GM12878 (cell line): Measurements from ENCODE around the gene PTGDR2. TPM values are rescaled to one million over a fixed set of nuclear protein-coding genes. Genes with fewer than 3 reads are reported as not detected.

ENCODE experiments used
- ATAC-seq: fragments of 200-7000 bp; cut with Tn5 transposase; 3 replicates; pipeline ENCODE4 v1.9.1; 2020; ENCODE audit warnings: mild to moderate bottlenecking, moderate library complexity
- BruUV-seq: library from RNA; stranded (reverse); fragments of 400-500 nt; replicated peaks from 2 replicates; lab custom pipeline; 2021; lab: Mats Ljungman, UMichigan
- CTCF ChIA-PET: fragments of 300-600 bp; sonication (Branson Sonifier 250); formaldehyde crosslinking; extraction: SDS; loops from one replicate; lab custom pipeline; 2021; ENCODE audit warnings: inconsistent platforms; lab: Yijun Ruan, JAX
- POLR2A ChIA-PET: fragments of 350-600 bp; formaldehyde crosslinking; extraction: SDS; loops from one replicate; lab custom pipeline; 2021; ENCODE audit warnings: inconsistent platforms; lab: Charles Lee
- RAD21 ChIA-PET: fragments of 300-600 bp; sonication (Branson Sonifier 250); formaldehyde crosslinking; loops from one replicate; lab custom pipeline; 2023; ENCODE audit warnings: antibody characterized with exemption; ENCODE audit not compliant: unreplicated experiment; lab: Charles Lee
- SMC1A ChIA-PET: fragments of 300-600 bp; sonication (Branson Sonifier 250); formaldehyde crosslinking; loops from one replicate; lab custom pipeline; 2023; ENCODE audit not compliant: unreplicated experiment, uncharacterized antibody; lab: Charles Lee
- DNase-seq: peaks from one replicate; pipeline ENCODE4 v3.0.0-alpha.2; 2011; ENCODE audit warnings: low read depth, low spot score
- FAIRE-seq: peaks from 3 replicates; lab custom pipeline; 2011; peaks lifted over from hg19 to GRCh38; lab: Jason Lieb, UNC
- H2AFZ ChIP-seq: 2 replicates; pipeline ENCODE4 v1.6.0; 2011; ENCODE audit warnings: low read depth, low read length, control low read depth; ENCODE audit not compliant: control insufficient read depth
- H3K27ac ChIP-seq: 2 replicates; pipeline ENCODE4 v1.5.1; 2011; ENCODE audit warnings: control low read depth; ENCODE audit not compliant: control insufficient read depth, insufficient read depth
- H3K27me3 ChIP-seq, 2 experiments: replicated peaks in 1 of 2; 2 replicates each; pipeline versions ENCODE4 v1.6.0 to v1.6.1; 2011; ENCODE audit warnings: low read length in 1 of 2; ENCODE audit not compliant: control insufficient read depth in 2 of 2, insufficient read depth in 2 of 2
- H3K36me3 ChIP-seq, 2 experiments: 2 replicates each; pipeline ENCODE4 v1.5.1; 2011; ENCODE audit warnings: low read length in 1 of 2; ENCODE audit not compliant: control insufficient read depth in 2 of 2, insufficient read depth in 2 of 2
- H3K4me1 ChIP-seq: 2 replicates; pipeline ENCODE4 v1.6.1; 2011; ENCODE audit warnings: mild to moderate bottlenecking, low read length, moderate library complexity, mixed read lengths; ENCODE audit not compliant: control insufficient read depth, insufficient read depth
- H3K4me2 ChIP-seq: 2 replicates; pipeline ENCODE4 v1.6.0; 2011; ENCODE audit warnings: control low read depth; ENCODE audit not compliant: control insufficient read depth, insufficient read depth
- H3K4me3 ChIP-seq: fragments of 200-600 bp; sonication (generic); 2 replicates; pipeline ENCODE4 v1.5.1; 2016
- H3K79me2 ChIP-seq: 2 replicates; pipeline ENCODE4 v1.6.0; 2011; ENCODE audit warnings: low read length; ENCODE audit not compliant: control insufficient read depth, insufficient read depth
- H3K9ac ChIP-seq: 2 replicates; pipeline ENCODE4 v1.8.0; 2011; ENCODE audit warnings: low read length, control low read depth, mixed read lengths; ENCODE audit not compliant: control insufficient read depth, insufficient read depth
- H3K9me3 ChIP-seq: replicated peaks from 3 replicates; pipeline ENCODE4 v1.5.1; 2011; ENCODE audit warnings: mild to moderate bottlenecking, low read length; ENCODE audit not compliant: control insufficient read depth, insufficient read depth
- H4K20me1 ChIP-seq: 2 replicates; pipeline ENCODE4 v1.6.0; 2011; ENCODE audit not compliant: control insufficient read depth, insufficient read depth
- CUX1 ChIP-seq: IDR thresholded peaks from 2 replicates; pipeline ENCODE4 v1.6.1; 2012; ENCODE audit warnings: improper control_type of control experiment, low read depth, low read length; ENCODE audit not compliant: insufficient replicate concordance
- EZH2 ChIP-seq: IDR thresholded peaks from 2 replicates; pipeline ENCODE4 v1.6.1; 2012; ENCODE audit warnings: low read depth, mild to moderate bottlenecking, control low read depth, inconsistent platforms, low read length, borderline replicate concordance; ENCODE audit not compliant: control insufficient read depth
- HCFC1 ChIP-seq: fragments of 150-350 bp; IDR thresholded peaks from 2 replicates; pipeline ENCODE4 v1.6.1; 2014; ENCODE audit warnings: low read length
- HDAC2 ChIP-seq: fragments of 200-600 bp; sonication (generic); IDR thresholded peaks from 2 replicates; pipeline ENCODE4 v1.6.1; 2017
- IKZF1 ChIP-seq: fragments of 450-650 bp; conservative IDR thresholded peaks from 2 replicates; pipeline ENCODE4 v1.6.1; 2017; ENCODE audit warnings: antibody characterized with exemption, mild to moderate bottlenecking
- IRF3 ChIP-seq: fragments of 450-650 bp; IDR thresholded peaks from 2 replicates; pipeline ENCODE4 v1.6.1; 2014; ENCODE audit warnings: mild to moderate bottlenecking
- POU2F2 ChIP-seq: IDR thresholded peaks from 3 replicates; pipeline ENCODE4 v1.6.1; 2011; ENCODE audit warnings: low read depth, mild to moderate bottlenecking, low read length, borderline replicate concordance
- WRNIP1 ChIP-seq: IDR thresholded peaks from 2 replicates; pipeline ENCODE4 v1.6.1; 2011; ENCODE audit warnings: low read depth, low read length, improper control_type of control experiment, borderline replicate concordance
- ZBTB40 ChIP-seq: fragments of 450-650 bp; IDR thresholded peaks from 2 replicates; pipeline ENCODE4 v1.6.1; 2016; ENCODE audit warnings: mild to moderate bottlenecking, moderate library complexity, borderline replicate concordance
- ZNF217 ChIP-seq: fragments of 450-650 bp; IDR thresholded peaks from 2 replicates; pipeline ENCODE4 v1.6.1; 2017; ENCODE audit warnings: antibody characterized with exemption, mild to moderate bottlenecking
- ZNF384 ChIP-seq: IDR thresholded peaks from 2 replicates; pipeline ENCODE4 v1.6.1; 2012; ENCODE audit warnings: low read depth, mild to moderate bottlenecking, low read length, improper control_type of control experiment, borderline replicate concordance
- WGBS: methylation state at CpG from one replicate; pipeline ENCODE4 v1.1.6; 2016; ENCODE audit warnings: low lambda C conversion rate; ENCODE audit not compliant: insufficient replicate concordance, insufficient coverage; ENCODE audit errors: missing lambda C conversion rate; 5-methylcytosine and 5-hydroxymethylcytosine counted together
- in situ Hi-C: fragments of 300-500 bp; cut with MboI; formaldehyde crosslinking; loops from 9 replicates; pipeline ENCODE4 v1.14.3; 2018; ENCODE audit warnings: mixed read lengths
- intact Hi-C: fragments of 100-400 bp; cut with micrococcal nuclease; formaldehyde crosslinking; loops from one replicate; pipeline ENCODE4 v1.14.2; 2022; ENCODE audit not compliant: unreplicated experiment
- polyA plus RNA-seq, 11 experiments: library from polyadenylated mRNA; depleted of rRNA in 4 of 11; unstranded in 6 of 11; stranded (reverse) in 5 of 11; fragments of >200 nt; fragmentation: Nextera tagmentation in 4 of 11; fragmentation: Illumina TruSeq in 1 of 11; extraction: Ambion mirVana in 4 of 11; extraction: Trizol in 1 of 11; gene quantifications; 1 replicate in 1 of 11; 2 replicates in 10 of 11; pipeline versions ENCODE4 v1.2.1 to v1.2.3, GENCODE V29; 2011 to 2016; ENCODE audit warnings: inconsistent platforms in 2 of 11, missing spikeins in 2 of 11, low read depth in 1 of 11
- total RNA-seq, 4 experiments: library from RNA; depleted of rRNA in 3 of 4; stranded (reverse); fragments of >200 nt in 3 of 4; fragmentation: Illumina TruSeq in 1 of 4; extraction: Trizol in 1 of 4; gene quantifications; 2 replicates each; pipeline versions ENCODE4 v1.2.1 to v1.2.3, GENCODE V29; 2013 to 2021

The PTGDR2 gene
- total and polyA plus RNA-seq, 10 of the 15 experiments (the other 5 are each of a cell fraction or from before 2014, with no cell fraction given) = 0.01 to 0.28 (median 0.15) TPM; not detected in 6

GRCh38 chr11:60813324-60813723 lies 42.4 kb downstream of the PTGDR2 start:
- H3K4me3 ChIP-seq = no peak overlapping the region
- FAIRE-seq = no peak
- no peaks in the 10 kb centered on the region for H3K36me3 ChIP-seq
- ChIA-PET RAD21 (no interaction called here), CTCF (interaction anchor here (1.1 to 1.4 kb wide), 2 partner anchors 34 to 38 kb away, joined by 3 to 5 read pairs; no protein-coding TSS in a partner anchor), SMC1A (no interaction called here), POLR2A (no interaction called here)
- no peaks in the 10 kb centered on the region for H4K20me1 ChIP-seq
- 42% methylated on average over 1 of the region's 1 CpG for WGBS
- no peaks in the 10 kb centered on the region for H3K27me3 ChIP-seq
- H3K27ac ChIP-seq = no peak overlapping the region
- in situ Hi-C loops = no loop called here
- ATAC-seq = peak; percentile 36; the same call in 2 of the 3 replicates
- no peaks in the 10 kb centered on the region for H3K4me1 ChIP-seq
- no TSS peak for BruUV-seq
- DNase-seq = no peak
- peaks cover 9% of the 10 kb centered on the region for H3K9me3 ChIP-seq
- H3K4me2 ChIP-seq = no peak overlapping the region
- H3K9ac ChIP-seq = no peak overlapping the region
- intact Hi-C loops = no loop called here
- no peaks in the 10 kb centered on the region for H3K79me2 ChIP-seq
- H2AFZ ChIP-seq = no peak overlapping the region
- no peak for TF ChIP-seq EZH2
- TF ChIP-seq HCFC1 = no peak
- no peak for TF ChIP-seq CUX1
- TF ChIP-seq ZNF217 = no peak
- TF ChIP-seq POU2F2 = no peak
- no peak for TF ChIP-seq IKZF1
- no peak for TF ChIP-seq ZNF384
- TF ChIP-seq WRNIP1 = no peak
- TF ChIP-seq ZBTB40 = no peak
- no peak for TF ChIP-seq IRF3
- TF ChIP-seq HDAC2 = no peak
